Neural progenitor cell (in vitro differentiated cells): ENCODE measurements around the gene PPA1. TPM values are rescaled to one million over a fixed set of nuclear protein-coding genes. Genes with fewer than 3 reads are reported as not detected.

Experiments
- DNase-seq: peaks from one replicate; pipeline ENCODE4 v3.0.0-alpha.2; 2016; ENCODE audit warnings: low spot score
- H2AFZ ChIP-seq: fragments of 200-600 bp; sonication (generic); replicated peaks from 2 replicates; pipeline ENCODE4 v1.6.1; 2016; ENCODE audit warnings: antibody characterized with exemption
- H3F3A ChIP-seq: fragments of 200-600 bp; sonication (generic); 2 replicates; pipeline ENCODE4 v1.6.1; 2016; ENCODE audit warnings: antibody characterized with exemption, low read depth
- H3K27ac ChIP-seq: fragments of 200-600 bp; sonication (generic); 2 replicates; pipeline ENCODE4 v1.5.1; 2016; ENCODE audit warnings: mild to moderate bottlenecking
- H3K27me3 ChIP-seq: fragments of 200-600 bp; sonication (generic); 2 replicates; pipeline ENCODE4 v1.6.1; 2016; ENCODE audit warnings: mild to moderate bottlenecking, moderate library complexity
- H3K36me3 ChIP-seq: fragments of 200-600 bp; sonication (generic); 2 replicates; pipeline ENCODE4 v1.5.1; 2016
- H3K4me1 ChIP-seq: fragments of 200-600 bp; sonication (generic); 2 replicates; pipeline ENCODE4 v1.6.1; 2016; ENCODE audit warnings: mixed run types
- H3K4me2 ChIP-seq: fragments of 200-600 bp; sonication (generic); 2 replicates; pipeline ENCODE4 v1.6.1; 2016
- H3K4me3 ChIP-seq: fragments of 200-600 bp; sonication (generic); 2 replicates; pipeline ENCODE4 v1.5.1; 2016
- H3K79me2 ChIP-seq: fragments of 200-600 bp; sonication (generic); 2 replicates; pipeline ENCODE4 v1.6.1; 2016; ENCODE audit warnings: low read depth
- H3K9ac ChIP-seq: fragments of 200-600 bp; sonication (generic); 2 replicates; pipeline ENCODE4 v1.6.1; 2016
- H3K9me3 ChIP-seq: fragments of 200-600 bp; sonication (generic); 2 replicates; pipeline ENCODE4 v1.5.1; 2016; ENCODE audit warnings: low read depth
- H4K20me1 ChIP-seq: fragments of 200-600 bp; sonication (generic); 2 replicates; pipeline ENCODE4 v1.6.1; 2016; ENCODE audit warnings: low read depth
- H3K27ac Mint-ChIP-seq: 3 replicates; pipeline ENCODE4 v1.8.0; 2021; ENCODE audit warnings: mixed read lengths
- H3K27me3 Mint-ChIP-seq: 2 replicates; pipeline ENCODE4 v1.8.0; 2022; ENCODE audit warnings: low read depth, mild to moderate bottlenecking, inconsistent platforms, moderate library complexity, mixed read lengths; ENCODE audit not compliant: insufficient read depth
- H3K36me3 Mint-ChIP-seq: 3 replicates; pipeline ENCODE4 v1.8.0; 2021; ENCODE audit warnings: mixed read lengths
- H3K4me1 Mint-ChIP-seq: 3 replicates; pipeline ENCODE4 v1.8.0; 2021; ENCODE audit warnings: mixed read lengths
- H3K4me3 Mint-ChIP-seq: 3 replicates; pipeline ENCODE4 v1.8.0; 2021; ENCODE audit warnings: mild to moderate bottlenecking, moderate library complexity, mixed read lengths
- H3K9me3 Mint-ChIP-seq: 3 replicates; pipeline ENCODE4 v1.8.0; 2020; ENCODE audit warnings: mixed read lengths
- EZH2 ChIP-seq: fragments of 200-600 bp; sonication (generic); IDR thresholded peaks from 2 replicates; pipeline ENCODE4 v1.6.1; 2017; ENCODE audit warnings: antibody characterized with exemption, mild to moderate bottlenecking, moderate library complexity
- EZH2phosphoT487 ChIP-seq: fragments of 200-600 bp; sonication (generic); IDR thresholded peaks from 2 replicates; pipeline ENCODE4 v1.6.1; 2017; ENCODE audit warnings: antibody characterized with exemption
- total RNA-seq: library from RNA; depleted of rRNA; stranded (reverse); fragments of >200 nt; gene quantifications from 2 replicates; pipeline ENCODE4 v1.2.3, GENCODE V29; 2015; ENCODE audit warnings: low replicate concordance
- TF ChIP-seq, protein P1 (sequence below): fragments of 200-600 bp; sonication (generic); IDR thresholded peaks from 2 replicates; pipeline ENCODE4 v1.5.1; 2017; ENCODE audit warnings: antibody characterized with exemption, mild to moderate bottlenecking

PPA1 gene
- 134 and 203 TPM in 2 replicates for total RNA-seq

DNA sequence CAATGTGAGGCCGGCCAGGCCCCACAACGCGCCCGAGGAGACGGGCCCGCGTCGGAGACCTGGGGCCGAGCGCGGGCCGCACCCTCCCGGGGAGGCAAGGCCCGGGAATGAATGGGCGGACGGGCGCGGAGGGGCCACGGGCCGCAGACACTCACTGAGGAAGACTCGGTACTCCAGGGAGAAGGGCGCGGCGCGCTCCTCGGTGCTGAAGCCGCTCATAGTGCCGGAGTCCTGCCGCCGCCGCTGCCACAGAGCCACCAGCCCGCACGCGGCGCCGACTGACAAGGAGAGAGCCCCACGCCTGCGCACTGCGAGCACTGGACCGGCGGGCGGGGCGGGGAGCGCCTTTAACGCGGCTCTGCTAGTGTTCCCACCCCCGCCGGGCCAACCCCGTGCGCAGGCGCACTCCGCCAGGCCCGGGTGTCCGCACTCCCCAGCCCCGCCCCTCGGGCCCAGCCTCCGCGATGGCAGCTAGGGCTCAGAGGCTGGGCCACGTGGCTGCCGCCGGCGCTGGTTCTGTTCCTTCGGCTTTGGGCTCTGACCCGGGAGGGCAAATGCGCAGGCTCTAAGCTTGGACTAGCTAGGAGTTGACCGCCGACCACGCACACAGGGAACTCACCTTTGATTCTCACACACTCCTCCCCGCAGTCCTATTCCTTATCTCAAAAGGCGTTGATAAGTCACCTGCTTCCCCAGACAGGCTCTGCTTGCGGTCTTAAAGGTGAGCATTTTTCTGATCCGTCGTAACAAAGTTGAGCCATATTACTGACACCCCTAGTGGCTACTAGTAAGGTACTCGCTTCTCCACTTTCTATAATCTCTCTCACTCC, at the start of gene PPA1:
Gene PPA1, minus strand, starts transcription at position 321 of the 830 bp plus-strand sequence. Its CDS starts 102 bp downstream, at position 219.
- Mint-ChIP-seq H3K4me1 (peaks cover 12% of the 10 kb centered on the region), H3K36me3 (no peaks in the 10 kb centered on the region), H3K9me3 (peaks cover 10% of the 10 kb centered on the region), H3K4me3 (peak within 1 kb of the TSS; percentile 95), H3K27ac (no peak within 1 kb of the TSS), H3K27me3 (no peaks in the 10 kb centered on the region)
- peak within 1 kb of the TSS; percentile 92 for H3K4me2 ChIP-seq
- no peak within 1 kb of the TSS for H3K27ac ChIP-seq
- TF ChIP-seq, protein P1, sequence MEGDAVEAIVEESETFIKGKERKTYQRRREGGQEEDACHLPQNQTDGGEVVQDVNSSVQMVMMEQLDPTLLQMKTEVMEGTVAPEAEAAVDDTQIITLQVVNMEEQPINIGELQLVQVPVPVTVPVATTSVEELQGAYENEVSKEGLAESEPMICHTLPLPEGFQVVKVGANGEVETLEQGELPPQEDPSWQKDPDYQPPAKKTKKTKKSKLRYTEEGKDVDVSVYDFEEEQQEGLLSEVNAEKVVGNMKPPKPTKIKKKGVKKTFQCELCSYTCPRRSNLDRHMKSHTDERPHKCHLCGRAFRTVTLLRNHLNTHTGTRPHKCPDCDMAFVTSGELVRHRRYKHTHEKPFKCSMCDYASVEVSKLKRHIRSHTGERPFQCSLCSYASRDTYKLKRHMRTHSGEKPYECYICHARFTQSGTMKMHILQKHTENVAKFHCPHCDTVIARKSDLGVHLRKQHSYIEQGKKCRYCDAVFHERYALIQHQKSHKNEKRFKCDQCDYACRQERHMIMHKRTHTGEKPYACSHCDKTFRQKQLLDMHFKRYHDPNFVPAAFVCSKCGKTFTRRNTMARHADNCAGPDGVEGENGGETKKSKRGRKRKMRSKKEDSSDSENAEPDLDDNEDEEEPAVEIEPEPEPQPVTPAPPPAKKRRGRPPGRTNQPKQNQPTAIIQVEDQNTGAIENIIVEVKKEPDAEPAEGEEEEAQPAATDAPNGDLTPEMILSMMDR: peak; percentile 27
- no peak for TF ChIP-seq EZH2
- H3K9ac ChIP-seq: peak within 1 kb of the TSS; percentile 1
- DNase-seq: peak; percentile 99
- H3K79me2 ChIP-seq: peaks cover 31% of the 10 kb centered on the region
- H3F3A ChIP-seq: peaks cover 14% of the 10 kb centered on the region
- H3K4me3 ChIP-seq: peak within 1 kb of the TSS; percentile 56
- H3K9me3 ChIP-seq: no peaks in the 10 kb centered on the region
- H4K20me1 ChIP-seq: peaks cover 22% of the 10 kb centered on the region
- peaks cover 10% of the 10 kb centered on the region for H3K4me1 ChIP-seq
- no peaks in the 10 kb centered on the region for H3K36me3 ChIP-seq
- H3K27me3 ChIP-seq: no peaks in the 10 kb centered on the region
- H2AFZ ChIP-seq: peak within 1 kb of the TSS; percentile 88

DNA sequence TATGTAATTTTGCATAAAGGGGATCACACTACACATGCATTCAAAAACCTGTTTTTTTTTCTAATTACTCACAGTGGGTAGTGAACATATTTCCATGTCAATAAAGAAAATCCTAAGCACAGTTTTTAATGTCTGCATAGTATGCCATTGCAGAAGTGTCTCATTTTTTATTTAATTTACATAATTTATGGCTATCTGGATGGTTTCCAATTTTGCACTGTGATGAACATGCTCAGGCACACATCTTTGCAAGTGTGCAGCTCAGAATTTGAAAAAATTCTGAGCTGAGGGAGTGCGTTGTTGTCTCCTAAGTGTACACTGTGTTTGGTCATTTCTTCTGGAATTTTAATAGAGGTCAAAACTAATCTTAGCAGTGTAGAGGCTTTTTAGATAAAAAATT, 48.4 kb upstream of the PPA1 start:
- Histone ChIP-seq H3K4me3 (no peak overlapping the region), H4K20me1 (no peaks in the 10 kb centered on the region), H3K9ac (no peak overlapping the region), H3K4me1 (no peaks in the 10 kb centered on the region), H3K36me3 (no peaks in the 10 kb centered on the region), H3K9me3 (no peaks in the 10 kb centered on the region), H3F3A (no peaks in the 10 kb centered on the region), H3K4me2 (no peak overlapping the region), H3K79me2 (no peaks in the 10 kb centered on the region), H3K27me3 (peaks cover 64% of the 10 kb centered on the region), H2AFZ (no peak overlapping the region), H3K27ac (no peak overlapping the region)
- Mint-ChIP-seq H3K9me3 (peaks cover 3% of the 10 kb centered on the region), H3K4me3 (no peak overlapping the region), H3K4me1 (no peaks in the 10 kb centered on the region), H3K36me3 (no peaks in the 10 kb centered on the region), H3K27ac (no peak overlapping the region), H3K27me3 (peaks cover 29% of the 10 kb centered on the region)
- DNase-seq: no peak
- TF ChIP-seq EZH2phosphoT487 (no peak), EZH2 (no peak)
- TF ChIP-seq, protein P1: no peak

DNA sequence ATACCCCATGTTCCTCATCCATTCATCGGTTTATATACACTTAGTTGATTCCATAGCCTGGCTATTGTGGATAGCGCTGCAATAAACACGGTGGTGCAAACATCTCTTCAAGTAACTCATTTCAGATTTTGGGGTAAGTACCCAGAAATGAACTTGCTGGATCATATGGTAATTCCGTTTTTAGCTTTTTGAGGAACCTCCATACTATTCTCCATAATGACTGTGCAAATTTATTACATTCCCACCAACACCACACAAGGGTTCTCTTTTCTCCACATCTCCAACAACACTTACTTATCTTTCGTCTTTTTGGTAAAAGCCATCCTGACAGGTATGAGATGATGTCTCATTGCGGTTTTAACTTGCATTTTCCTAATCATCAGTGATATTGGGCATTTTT, 46.9 kb upstream of the PPA1 start:
- Mint-ChIP-seq H3K4me1 (no peaks in the 10 kb centered on the region), H3K27me3 (peaks cover 25% of the 10 kb centered on the region), H3K27ac (no peak overlapping the region), H3K36me3 (no peaks in the 10 kb centered on the region), H3K4me3 (no peak overlapping the region), H3K9me3 (peaks cover 8% of the 10 kb centered on the region)
- no peak overlapping the region for H3K4me2 ChIP-seq
- H3K4me3 ChIP-seq: no peak overlapping the region
- no peak overlapping the region for H2AFZ ChIP-seq
- TF ChIP-seq EZH2phosphoT487: no peak
- TF ChIP-seq, protein P1: no peak
- TF ChIP-seq EZH2: no peak
- no peaks in the 10 kb centered on the region for H3K9me3 ChIP-seq
- no peak for DNase-seq
- H3K9ac ChIP-seq: no peak overlapping the region
- no peaks in the 10 kb centered on the region for H4K20me1 ChIP-seq
- no peaks in the 10 kb centered on the region for H3K36me3 ChIP-seq
- H3K27me3 ChIP-seq: peaks cover 50% of the 10 kb centered on the region
- H3K4me1 ChIP-seq: no peaks in the 10 kb centered on the region
- H3K79me2 ChIP-seq: no peaks in the 10 kb centered on the region
- no peak overlapping the region for H3K27ac ChIP-seq
- H3F3A ChIP-seq: no peaks in the 10 kb centered on the region
